ENCODE data around the gene OCSTAMP.
A peak's percentile ranks its signal among the peaks of the same experiment; 100 is the strongest.

Gene OCSTAMP, protein sequence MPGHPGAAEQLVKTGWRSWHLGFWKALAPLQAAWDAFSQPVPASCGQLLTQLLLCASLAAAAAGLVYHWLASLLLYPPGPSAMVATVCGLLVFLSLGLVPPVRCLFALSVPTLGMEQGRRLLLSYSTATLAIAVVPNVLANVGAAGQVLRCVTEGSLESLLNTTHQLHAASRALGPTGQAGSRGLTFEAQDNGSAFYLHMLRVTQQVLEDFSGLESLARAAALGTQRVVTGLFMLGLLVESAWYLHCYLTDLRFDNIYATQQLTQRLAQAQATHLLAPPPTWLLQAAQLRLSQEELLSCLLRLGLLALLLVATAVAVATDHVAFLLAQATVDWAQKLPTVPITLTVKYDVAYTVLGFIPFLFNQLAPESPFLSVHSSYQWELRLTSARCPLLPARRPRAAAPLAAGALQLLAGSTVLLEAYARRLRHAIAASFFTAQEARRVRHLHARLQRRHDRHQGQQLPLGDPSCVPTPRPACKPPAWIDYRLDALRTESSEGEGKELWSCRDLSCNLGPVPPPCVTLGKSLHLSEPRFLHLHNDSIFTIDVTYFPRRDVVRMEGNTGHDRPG
- long read RNA-seq: 0 reads

DNA sequence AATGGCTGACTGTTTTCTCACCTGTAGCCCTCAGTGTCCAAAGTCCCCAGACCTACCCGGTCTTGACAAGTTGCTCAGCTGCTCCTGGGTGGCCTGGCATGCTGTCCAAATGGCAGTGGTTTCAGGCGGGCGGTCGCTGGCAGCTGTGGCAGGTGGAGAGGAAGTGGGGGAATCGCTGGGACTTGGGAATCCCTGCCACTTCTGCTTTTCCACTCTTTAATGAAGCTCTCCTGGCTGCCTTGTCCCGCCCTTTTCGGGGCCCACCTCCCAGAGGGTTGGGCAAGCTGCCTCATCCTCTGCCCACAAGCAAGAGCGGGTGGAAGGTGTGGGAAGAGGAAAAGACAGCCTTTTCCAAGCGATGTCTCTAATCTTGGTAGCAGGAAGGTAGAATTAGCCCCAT is at the start of gene OCSTAMP:
OCSTAMP (minus strand) TSS at position 194 of the 400 bp plus-strand sequence; CDS start at position 100, 94 bp downstream.
- no peak for TF ChIP-seq GABPA (IDR thresholded peaks at IDR 0.05; ENCODE audit: low read depth)
- TF ChIP-seq POLR2AphosphoS5 (IDR thresholded peaks at IDR 0.05; ENCODE audit: low read depth): peak; percentile 87
- TF ChIP-seq, protein P1, sequence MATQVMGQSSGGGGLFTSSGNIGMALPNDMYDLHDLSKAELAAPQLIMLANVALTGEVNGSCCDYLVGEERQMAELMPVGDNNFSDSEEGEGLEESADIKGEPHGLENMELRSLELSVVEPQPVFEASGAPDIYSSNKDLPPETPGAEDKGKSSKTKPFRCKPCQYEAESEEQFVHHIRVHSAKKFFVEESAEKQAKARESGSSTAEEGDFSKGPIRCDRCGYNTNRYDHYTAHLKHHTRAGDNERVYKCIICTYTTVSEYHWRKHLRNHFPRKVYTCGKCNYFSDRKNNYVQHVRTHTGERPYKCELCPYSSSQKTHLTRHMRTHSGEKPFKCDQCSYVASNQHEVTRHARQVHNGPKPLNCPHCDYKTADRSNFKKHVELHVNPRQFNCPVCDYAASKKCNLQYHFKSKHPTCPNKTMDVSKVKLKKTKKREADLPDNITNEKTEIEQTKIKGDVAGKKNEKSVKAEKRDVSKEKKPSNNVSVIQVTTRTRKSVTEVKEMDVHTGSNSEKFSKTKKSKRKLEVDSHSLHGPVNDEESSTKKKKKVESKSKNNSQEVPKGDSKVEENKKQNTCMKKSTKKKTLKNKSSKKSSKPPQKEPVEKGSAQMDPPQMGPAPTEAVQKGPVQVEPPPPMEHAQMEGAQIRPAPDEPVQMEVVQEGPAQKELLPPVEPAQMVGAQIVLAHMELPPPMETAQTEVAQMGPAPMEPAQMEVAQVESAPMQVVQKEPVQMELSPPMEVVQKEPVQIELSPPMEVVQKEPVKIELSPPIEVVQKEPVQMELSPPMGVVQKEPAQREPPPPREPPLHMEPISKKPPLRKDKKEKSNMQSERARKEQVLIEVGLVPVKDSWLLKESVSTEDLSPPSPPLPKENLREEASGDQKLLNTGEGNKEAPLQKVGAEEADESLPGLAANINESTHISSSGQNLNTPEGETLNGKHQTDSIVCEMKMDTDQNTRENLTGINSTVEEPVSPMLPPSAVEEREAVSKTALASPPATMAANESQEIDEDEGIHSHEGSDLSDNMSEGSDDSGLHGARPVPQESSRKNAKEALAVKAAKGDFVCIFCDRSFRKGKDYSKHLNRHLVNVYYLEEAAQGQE (IDR thresholded peaks at IDR 0.05; ENCODE audit: insufficient replicate concordance, low read depth): no peak
- TF ChIP-seq SPI1 (IDR thresholded peaks at IDR 0.05; ENCODE audit: borderline replicate concordance, low read depth): peak; percentile 97
- Histone ChIP-seq H3K4me3 (replicated peaks; ENCODE audit: insufficient read depth, low read length) (no peak within 1 kb of the TSS), H3K27me3 (ENCODE audit: insufficient read depth, poor library complexity, severe bottlenecking) (no peaks in the 10 kb centered on the region), H3K27ac (replicated peaks) (no peak within 1 kb of the TSS)
- peak in 1 of 2 experiments; percentile 71 for DNase-seq (ENCODE audit: low read depth in 1 of 2, low spot score in 1 of 2)

DNA sequence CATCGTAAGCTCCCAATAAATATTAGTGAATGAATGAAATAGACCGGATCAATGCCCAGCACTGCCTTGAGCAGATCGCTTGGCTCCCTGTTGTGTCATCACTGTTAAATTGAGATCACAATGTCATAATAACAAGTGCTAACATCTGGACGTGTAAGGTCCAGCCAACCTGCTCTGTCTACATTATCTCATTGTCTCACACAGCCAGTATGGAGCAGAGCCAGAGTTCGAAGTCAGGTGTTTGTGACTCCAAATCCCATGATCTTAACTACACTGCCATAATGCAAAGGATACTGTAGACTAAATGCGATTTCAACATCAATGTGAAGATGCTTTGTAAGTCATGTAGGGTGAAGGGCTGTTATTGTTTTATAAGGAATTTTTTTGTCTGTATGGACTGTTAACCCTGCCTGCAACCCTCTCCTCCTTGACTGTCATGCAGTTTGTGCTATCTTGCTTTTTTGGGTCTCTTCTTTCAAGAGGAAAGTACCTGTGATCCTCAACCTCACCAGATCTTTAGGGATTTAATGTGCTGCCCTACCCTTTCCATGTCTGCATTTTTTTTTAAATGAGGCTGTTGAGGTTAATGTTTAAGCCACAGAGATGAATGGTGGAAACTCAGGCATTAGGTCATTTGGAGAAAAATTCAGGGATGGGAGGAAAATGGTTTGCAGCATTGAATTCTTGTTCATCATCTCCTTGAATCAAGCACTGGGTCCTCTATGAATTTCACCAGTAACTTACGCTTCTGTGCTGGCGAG is 49.0 kb upstream of the OCSTAMP start:
- no peak for DNase-seq (ENCODE audit: low read depth in 1 of 2, low spot score in 1 of 2)
- no peaks in the 10 kb centered on the region for H3K27me3 ChIP-seq (ENCODE audit: insufficient read depth, poor library complexity, severe bottlenecking)
- TF ChIP-seq POLR2AphosphoS5 (IDR thresholded peaks at IDR 0.05; ENCODE audit: low read depth) (no peak), SPI1 (IDR thresholded peaks at IDR 0.05; ENCODE audit: borderline replicate concordance, low read depth) (no peak), GABPA (IDR thresholded peaks at IDR 0.05; ENCODE audit: low read depth) (no peak)
- TF ChIP-seq, protein P1 (IDR thresholded peaks at IDR 0.05; ENCODE audit: insufficient replicate concordance, low read depth): no peak
- TF ChIP-seq, protein P2, sequence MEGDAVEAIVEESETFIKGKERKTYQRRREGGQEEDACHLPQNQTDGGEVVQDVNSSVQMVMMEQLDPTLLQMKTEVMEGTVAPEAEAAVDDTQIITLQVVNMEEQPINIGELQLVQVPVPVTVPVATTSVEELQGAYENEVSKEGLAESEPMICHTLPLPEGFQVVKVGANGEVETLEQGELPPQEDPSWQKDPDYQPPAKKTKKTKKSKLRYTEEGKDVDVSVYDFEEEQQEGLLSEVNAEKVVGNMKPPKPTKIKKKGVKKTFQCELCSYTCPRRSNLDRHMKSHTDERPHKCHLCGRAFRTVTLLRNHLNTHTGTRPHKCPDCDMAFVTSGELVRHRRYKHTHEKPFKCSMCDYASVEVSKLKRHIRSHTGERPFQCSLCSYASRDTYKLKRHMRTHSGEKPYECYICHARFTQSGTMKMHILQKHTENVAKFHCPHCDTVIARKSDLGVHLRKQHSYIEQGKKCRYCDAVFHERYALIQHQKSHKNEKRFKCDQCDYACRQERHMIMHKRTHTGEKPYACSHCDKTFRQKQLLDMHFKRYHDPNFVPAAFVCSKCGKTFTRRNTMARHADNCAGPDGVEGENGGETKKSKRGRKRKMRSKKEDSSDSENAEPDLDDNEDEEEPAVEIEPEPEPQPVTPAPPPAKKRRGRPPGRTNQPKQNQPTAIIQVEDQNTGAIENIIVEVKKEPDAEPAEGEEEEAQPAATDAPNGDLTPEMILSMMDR (IDR thresholded peaks at IDR 0.05; ENCODE audit: insufficient read depth, low read length): no peak
- no peak overlapping the region for H3K27ac ChIP-seq (replicated peaks)
- no peak overlapping the region for H3K4me3 ChIP-seq (replicated peaks; ENCODE audit: insufficient read depth, low read length)

DNA sequence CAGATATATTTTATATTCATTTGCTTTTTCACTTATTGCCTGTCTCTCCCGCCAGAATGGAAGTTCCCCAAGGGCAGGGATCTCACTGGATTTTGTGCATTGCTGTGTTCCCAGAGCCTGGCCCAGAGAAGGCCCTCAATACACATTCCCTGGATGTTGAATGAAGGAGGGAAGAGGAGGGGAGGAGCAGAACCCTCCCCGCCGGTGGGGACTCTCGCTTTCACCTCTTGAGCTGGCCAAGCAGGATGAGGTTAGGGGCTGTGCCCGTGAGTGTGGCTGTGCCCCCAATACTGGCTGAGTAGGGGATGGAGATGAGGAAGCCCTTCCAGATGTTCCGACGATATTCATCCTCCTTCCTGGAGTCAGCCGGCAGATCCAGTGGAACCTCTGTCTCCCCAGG is 45.5 kb upstream of the OCSTAMP start:
- no peaks in the 10 kb centered on the region for H3K27me3 ChIP-seq (ENCODE audit: insufficient read depth, poor library complexity, severe bottlenecking)
- TF ChIP-seq SPI1 (IDR thresholded peaks at IDR 0.05; ENCODE audit: borderline replicate concordance, low read depth) (no peak), POLR2AphosphoS5 (IDR thresholded peaks at IDR 0.05; ENCODE audit: low read depth) (no peak), GABPA (IDR thresholded peaks at IDR 0.05; ENCODE audit: low read depth) (no peak)
- TF ChIP-seq, protein P1 (IDR thresholded peaks at IDR 0.05; ENCODE audit: insufficient replicate concordance, low read depth): no peak
- TF ChIP-seq, protein P2 (IDR thresholded peaks at IDR 0.05; ENCODE audit: insufficient read depth, low read length): no peak
- DNase-seq (ENCODE audit: low read depth in 1 of 2, low spot score in 1 of 2): no peak

More for the DNA sequence above, 45.5 kb upstream of the OCSTAMP start:
- Histone ChIP-seq H3K27ac (replicated peaks) (no peak overlapping the region), H3K4me3 (replicated peaks; ENCODE audit: insufficient read depth, low read length) (no peak overlapping the region)
